GM12865 (cell line): ENCODE measurements around the gene ZSCAN9.
A peak's percentile ranks its signal among the peaks of the same experiment; 100 is the strongest.

Experiments
- DNase-seq: peaks from one replicate; pipeline ENCODE4 v3.0.0; 2010; ENCODE audit warnings: low read depth
- H3K4me3 ChIP-seq: 2 replicates; pipeline ENCODE4 v1.5.1; 2011; ENCODE audit warnings: mild to moderate bottlenecking, low read depth, low read length, control low read depth
- TF ChIP-seq, protein P1 (sequence below): IDR thresholded peaks from 2 replicates; pipeline ENCODE4 v1.5.1; 2011; ENCODE audit warnings: low read length, control low read depth, low read depth, inconsistent platforms; ENCODE audit not compliant: insufficient read depth; ENCODE audit errors: missing control alignments

The ZSCAN9 gene

GRCh38 chr6:28281288-28282064 lies 56.4 kb downstream of the ZSCAN9 start, which contains the start of gene PGBD1:
Gene PGBD1 (plus strand): TSS chr6:28281572. CDS start chr6:28283814, 2,242 bp downstream.
- TF ChIP-seq, protein P1, sequence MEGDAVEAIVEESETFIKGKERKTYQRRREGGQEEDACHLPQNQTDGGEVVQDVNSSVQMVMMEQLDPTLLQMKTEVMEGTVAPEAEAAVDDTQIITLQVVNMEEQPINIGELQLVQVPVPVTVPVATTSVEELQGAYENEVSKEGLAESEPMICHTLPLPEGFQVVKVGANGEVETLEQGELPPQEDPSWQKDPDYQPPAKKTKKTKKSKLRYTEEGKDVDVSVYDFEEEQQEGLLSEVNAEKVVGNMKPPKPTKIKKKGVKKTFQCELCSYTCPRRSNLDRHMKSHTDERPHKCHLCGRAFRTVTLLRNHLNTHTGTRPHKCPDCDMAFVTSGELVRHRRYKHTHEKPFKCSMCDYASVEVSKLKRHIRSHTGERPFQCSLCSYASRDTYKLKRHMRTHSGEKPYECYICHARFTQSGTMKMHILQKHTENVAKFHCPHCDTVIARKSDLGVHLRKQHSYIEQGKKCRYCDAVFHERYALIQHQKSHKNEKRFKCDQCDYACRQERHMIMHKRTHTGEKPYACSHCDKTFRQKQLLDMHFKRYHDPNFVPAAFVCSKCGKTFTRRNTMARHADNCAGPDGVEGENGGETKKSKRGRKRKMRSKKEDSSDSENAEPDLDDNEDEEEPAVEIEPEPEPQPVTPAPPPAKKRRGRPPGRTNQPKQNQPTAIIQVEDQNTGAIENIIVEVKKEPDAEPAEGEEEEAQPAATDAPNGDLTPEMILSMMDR = no peak
- peak within 1 kb of the TSS; percentile 63 for H3K4me3 ChIP-seq
- DNase-seq = peak; percentile 84

DNA sequence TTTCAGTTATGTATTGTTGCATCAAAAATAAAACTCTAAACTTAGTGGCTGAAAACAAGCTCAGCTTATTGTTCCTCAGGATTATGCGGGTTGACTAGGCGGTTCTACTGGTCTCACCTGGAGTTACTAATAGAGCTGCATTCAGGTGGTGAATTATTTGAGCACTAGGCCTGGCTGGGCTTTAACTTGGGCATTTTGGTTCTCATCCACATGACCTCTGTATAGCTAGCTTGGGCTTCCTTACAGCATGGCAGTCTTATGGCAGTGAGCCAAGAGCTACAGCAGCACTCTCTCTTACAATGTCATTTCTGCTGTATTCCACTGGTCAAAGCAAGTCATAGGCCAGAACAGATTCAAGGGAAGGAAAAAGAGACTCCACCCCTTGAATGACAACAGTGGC lies 57.9 kb downstream of the ZSCAN9 start:
- H3K4me3 ChIP-seq = no peak overlapping the region
- DNase-seq = no peak
- TF ChIP-seq, protein P1 = no peak
